SK-N-SH (cell line): ENCODE results near the gene USP48. TPM values are rescaled to one million over a fixed set of nuclear protein-coding genes. Genes with fewer than 3 reads are reported as not detected.
"Not testable (repeated sequence)": the region's sequence is repeated elsewhere in the genome, so short reads cannot be mapped to it uniquely, and the experiment has no call there.

Experiments
- CTCF ChIA-PET: fragments of 300-600, 350-600 bp; formaldehyde crosslinking; extraction: SDS; loops from one replicate; lab custom pipeline; 2021; lab: Yijun Ruan, JAX
- POLR2A ChIA-PET: fragments of 350-600 bp; sonication (Branson Sonifier 250); formaldehyde crosslinking; extraction: SDS; loops from one replicate; lab custom pipeline; 2020; ENCODE audit warnings: antibody characterized with exemption, inconsistent platforms; lab: Yijun Ruan, JAX
- DNase-seq: peaks from one replicate; pipeline ENCODE4 v3.0.0; 2012
- H2AFZ ChIP-seq: fragments of 200-600 bp; sonication (generic); 2 replicates; pipeline ENCODE4 v1.8.1; 2016; ENCODE audit warnings: antibody characterized with exemption, mild to moderate bottlenecking, low read depth
- H3F3A ChIP-seq: fragments of 200-600 bp; sonication (generic); replicated peaks from 2 replicates; pipeline ENCODE3; 2016; ENCODE audit warnings: antibody characterized with exemption, mild to moderate bottlenecking; ENCODE audit not compliant: insufficient read depth
- H3K27ac ChIP-seq, 2 experiments: fragments of 200-500 bp in 1 of 2; fragments of 200-600 bp in 1 of 2; sonication (Bioruptor generic) in 1 of 2; sonication (generic), shearing (Covaris generic) in 1 of 2; 2 replicates each; pipeline versions ENCODE4 v1.5.1 to v1.6.1; 2014 to 2016; ENCODE audit warnings: low read depth in 2 of 2, inconsistent platforms in 1 of 2, low read length in 1 of 2, mild to moderate bottlenecking in 1 of 2, mixed read lengths in 1 of 2
- H3K27me3 ChIP-seq: fragments of 200-600 bp; sonication (generic), shearing (Covaris generic); 2 replicates; pipeline ENCODE4 v1.6.1; 2016; ENCODE audit warnings: mixed run types; ENCODE audit not compliant: insufficient read depth
- H3K36me3 ChIP-seq, 2 experiments: fragments of 200-500 bp in 1 of 2; fragments of 200-600 bp in 1 of 2; sonication (Bioruptor generic) in 1 of 2; sonication (generic) in 1 of 2; replicated peaks in 1 of 2; 2 replicates each; pipeline versions ENCODE3 to v1.5.1; 2014 to 2016; ENCODE audit warnings: low read length in 1 of 2, mild to moderate bottlenecking in 1 of 2; ENCODE audit not compliant: insufficient read depth in 2 of 2, control insufficient read depth in 1 of 2
- H3K4me1 ChIP-seq, 2 experiments: fragments of 200-500 bp in 1 of 2; fragments of 200-600 bp in 1 of 2; sonication (Bioruptor generic) in 1 of 2; sonication (generic), shearing (Covaris generic) in 1 of 2; 2 replicates each; pipeline versions ENCODE4 v1.5.1 to v1.6.1; 2014 to 2016; ENCODE audit warnings: low read depth in 1 of 2, low read length in 1 of 2, mixed run types in 1 of 2; ENCODE audit not compliant: insufficient read depth in 2 of 2, control insufficient read depth in 1 of 2
- H3K4me2 ChIP-seq: fragments of 200-600 bp; sonication (generic), shearing (Covaris generic); 2 replicates; pipeline ENCODE4 v1.6.1; 2017; ENCODE audit warnings: mixed run types
- H3K4me3 ChIP-seq, 2 experiments: fragments of 200-500 bp in 1 of 2; fragments of 200-600 bp in 1 of 2; sonication (Bioruptor generic) in 1 of 2; sonication (generic), shearing (Covaris generic) in 1 of 2; 2 replicates each; pipeline versions ENCODE4 v1.5.1 to v1.8.1; 2014 to 2016; ENCODE audit warnings: low read depth in 2 of 2, inconsistent platforms in 1 of 2, low read length in 1 of 2, mild to moderate bottlenecking in 1 of 2, mixed read lengths in 1 of 2, moderate library complexity in 1 of 2
- H3K79me2 ChIP-seq: fragments of 200-600 bp; sonication (generic); 2 replicates; pipeline ENCODE4 v1.8.1; 2017; ENCODE audit warnings: mild to moderate bottlenecking; ENCODE audit not compliant: insufficient read depth
- H3K9ac ChIP-seq: fragments of 200-600 bp; sonication (generic); 2 replicates; pipeline ENCODE4 v1.6.1; 2017; ENCODE audit warnings: mixed run types
- H3K9me2 ChIP-seq: fragments of 200-600 bp; sonication (generic); 2 replicates; pipeline ENCODE4 v1.6.1; 2017; ENCODE audit warnings: mixed run types
- H3K9me3 ChIP-seq: fragments of 200-600 bp; sonication (generic); 2 replicates; pipeline ENCODE4 v1.6.1; 2017; ENCODE audit warnings: mixed run types, mild to moderate bottlenecking, moderate library complexity
- H4K20me1 ChIP-seq: fragments of 200-600 bp; sonication (generic); 2 replicates; pipeline ENCODE4 v1.6.1; 2017; ENCODE audit warnings: mild to moderate bottlenecking, mixed run types; ENCODE audit not compliant: insufficient read depth
- GATA2 ChIP-seq: sonication (generic); formaldehyde crosslinking; IDR thresholded peaks from 2 replicates; pipeline ENCODE4 v1.5.0; 2020; ENCODE audit warnings: mild to moderate bottlenecking, missing genetic modification reagents
- MEF2A ChIP-seq: IDR thresholded peaks from 2 replicates; pipeline ENCODE4 v1.4.0; 2012; ENCODE audit warnings: low read depth, borderline replicate concordance
- POLR2AphosphoS5 ChIP-seq: IDR thresholded peaks from 2 replicates; pipeline ENCODE4 v1.6.1; 2012; ENCODE audit warnings: low read depth, low read length
- RCOR1 ChIP-seq: fragments of 150-350 bp; IDR thresholded peaks from 2 replicates; pipeline ENCODE4 v1.6.1; 2017; ENCODE audit warnings: antibody characterized with exemption, low read length
- RFX5 ChIP-seq: IDR thresholded peaks from 2 replicates; pipeline ENCODE4 v1.6.1; 2012; ENCODE audit warnings: mild to moderate bottlenecking, improper control_type of control experiment, low read length
- SMC3 ChIP-seq: IDR thresholded peaks from 2 replicates; pipeline ENCODE4 v1.6.1; 2012; ENCODE audit warnings: low read depth, low read length, improper control_type of control experiment
- TAF1 ChIP-seq: IDR thresholded peaks from 2 replicates; pipeline ENCODE4 v1.6.1; 2012; ENCODE audit warnings: low read depth, mild to moderate bottlenecking, low read length, moderate library complexity, borderline replicate concordance
- TEAD4 ChIP-seq: IDR thresholded peaks from 2 replicates; pipeline ENCODE4 v1.4.0; 2012; ENCODE audit warnings: mild to moderate bottlenecking, borderline replicate concordance; ENCODE audit not compliant: insufficient read depth
- YY1 ChIP-seq: IDR thresholded peaks from 2 replicates; pipeline ENCODE4 v1.4.0; 2012; ENCODE audit warnings: low read depth, mild to moderate bottlenecking
- WGBS: methylation state at CpG from one replicate; pipeline ENCODE4 v1.1.6; 2017; ENCODE audit warnings: low lambda C conversion rate; 5-methylcytosine and 5-hydroxymethylcytosine counted together
- polyA plus RNA-seq, 3 experiments: library from polyadenylated mRNA; depleted of rRNA; stranded (reverse); fragments of >200 nt; gene quantifications; 2 replicates each; pipeline ENCODE4 v1.2.3, GENCODE V29; 2012
- TF ChIP-seq, protein P1 (sequence below): fragments of 150-350 bp; IDR thresholded peaks from 2 replicates; pipeline ENCODE4 v1.6.1; 2017; ENCODE audit warnings: antibody characterized with exemption, low read length, low read depth, borderline replicate concordance

Gene USP48
- polyA plus RNA-seq, 1 of the 3 experiments (the other 2 are of a cell fraction), result 13.6 TPM

DNA sequence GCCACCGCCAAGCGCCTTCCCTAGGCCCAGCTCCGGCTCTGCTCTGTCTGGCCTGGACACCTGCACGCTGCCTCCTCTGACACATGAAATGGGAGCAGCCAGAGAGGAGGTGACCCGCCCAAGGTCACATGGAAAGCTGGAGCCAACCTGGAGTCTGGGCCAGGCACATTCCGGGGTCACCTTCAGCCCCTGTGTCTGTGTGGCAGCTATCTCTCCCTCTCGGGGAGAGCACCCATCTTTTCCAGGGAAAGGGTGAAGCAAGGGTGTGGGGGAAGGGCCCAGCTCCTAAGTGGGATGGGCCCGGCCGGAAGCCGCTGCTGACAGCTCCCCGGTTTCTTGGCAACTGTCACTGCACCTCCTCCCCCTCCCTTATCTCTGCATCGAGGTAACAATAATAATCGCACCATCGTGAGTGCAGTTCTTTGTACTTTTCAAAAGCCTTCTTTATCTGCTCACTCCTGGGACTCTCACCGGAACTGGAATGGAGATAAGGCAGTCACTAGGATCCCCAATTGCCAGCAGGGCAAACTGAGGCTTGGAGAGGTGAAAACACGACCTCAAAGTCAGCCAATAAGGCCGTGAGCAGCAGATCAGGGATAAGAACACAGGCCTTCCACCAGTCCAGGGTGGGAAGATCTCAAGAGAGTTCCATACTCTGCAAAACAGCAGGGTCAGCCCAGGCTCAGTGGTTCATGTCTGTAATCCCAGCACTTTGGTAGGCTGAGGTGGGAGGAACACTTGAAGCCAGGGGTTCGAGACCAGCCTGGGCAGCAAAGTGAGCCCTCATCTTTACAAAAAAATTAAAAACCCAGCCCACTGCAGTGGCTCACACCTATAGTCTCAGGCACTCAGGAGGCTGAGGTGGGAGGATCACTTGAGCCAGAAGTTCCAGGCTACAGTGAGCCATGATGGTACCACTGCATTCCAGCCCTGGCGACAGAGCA is 150.7 kb downstream of the USP48 start:
- Histone ChIP-seq H4K20me1 (no peaks in the 10 kb centered on the region), H3K4me1 (peaks cover 0 to 16% of the 10 kb centered on the region in 2 experiments; a peak in 2 of 4 replicates), H3K27me3 (peaks cover 12% of the 10 kb centered on the region; the same call in 1 of the 2 replicates), H3K4me2 (no peak overlapping the region), H2AFZ (no peak overlapping the region), H3K9ac (no peak overlapping the region), H3K4me3 (no peak overlapping the region), H3F3A (no peaks in the 10 kb centered on the region), H3K9me3 (no peaks in the 10 kb centered on the region), H3K36me3 (no peaks in the 10 kb centered on the region), H3K79me2 (no peaks in the 10 kb centered on the region), H3K27ac (no peak overlapping the region), H3K9me2 (no peaks in the 10 kb centered on the region)
- peak; percentile 66 for DNase-seq
- TF ChIP-seq YY1 (no peak), GATA2 (CRISPR knock-in tag) (peak; percentile 76), RCOR1 (peak; percentile 65; the same call in 1 of the 2 replicates), MEF2A (no peak)
- TF ChIP-seq, protein P1, sequence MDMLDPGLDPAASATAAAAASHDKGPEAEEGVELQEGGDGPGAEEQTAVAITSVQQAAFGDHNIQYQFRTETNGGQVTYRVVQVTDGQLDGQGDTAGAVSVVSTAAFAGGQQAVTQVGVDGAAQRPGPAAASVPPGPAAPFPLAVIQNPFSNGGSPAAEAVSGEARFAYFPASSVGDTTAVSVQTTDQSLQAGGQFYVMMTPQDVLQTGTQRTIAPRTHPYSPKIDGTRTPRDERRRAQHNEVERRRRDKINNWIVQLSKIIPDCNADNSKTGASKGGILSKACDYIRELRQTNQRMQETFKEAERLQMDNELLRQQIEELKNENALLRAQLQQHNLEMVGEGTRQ, result no peak
- CTCF ChIA-PET, result interaction anchor here (0.9 to 1.3 kb wide), 4 partner anchors 8 to 264 kb away, joined by 3 to 7 read pairs (median 4); no protein-coding TSS in a partner anchor
- 44% methylated on average over 16 of the region's 19 CpGs for whole genome bisulfite sequencing
- POLR2A ChIA-PET, result no interaction called here

DNA sequence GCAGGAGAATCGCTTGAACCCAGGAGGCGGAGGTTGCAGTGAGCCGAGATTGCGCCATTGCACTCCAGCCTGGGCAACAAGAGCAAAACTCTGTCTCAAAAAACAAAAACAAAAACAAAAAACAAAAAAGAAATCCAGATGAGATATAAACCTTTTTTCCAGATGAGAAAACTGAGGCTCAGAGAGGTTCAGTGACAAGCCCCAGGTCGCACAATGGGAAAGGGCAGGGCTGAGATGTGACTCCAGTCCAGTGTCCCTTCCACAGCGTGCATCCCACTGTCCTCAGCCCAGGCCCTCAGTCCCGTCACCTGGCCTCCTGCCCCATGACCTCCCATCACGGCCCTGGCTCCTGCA is 151.4 kb downstream of the USP48 start:
- POLR2A ChIA-PET, H3K9ac ChIP-seq, H3K79me2 ChIP-seq, H3K4me2 ChIP-seq, H3K36me3 ChIP-seq, H3K9me2 ChIP-seq, H3K27ac ChIP-seq, H4K20me1 ChIP-seq, DNase-seq, H3K4me3 ChIP-seq, H2AFZ ChIP-seq, H3K9me3 ChIP-seq, H3F3A ChIP-seq: not testable (repeated sequence)
- Histone ChIP-seq H3K4me1 (peaks cover 0 to 22% of the 10 kb centered on the region in 2 experiments; a peak in 2 of 4 replicates), H3K27me3 (peaks cover 12% of the 10 kb centered on the region; the same call in 1 of the 2 replicates)
- WGBS, result 92% methylated on average over 8 of the region's 8 CpGs
- CTCF ChIA-PET, result interaction anchor here (0.9 to 1.3 kb wide), 2 partner anchors 28 to 263 kb away, joined by 6 to 7 read pairs; no protein-coding TSS in a partner anchor

DNA sequence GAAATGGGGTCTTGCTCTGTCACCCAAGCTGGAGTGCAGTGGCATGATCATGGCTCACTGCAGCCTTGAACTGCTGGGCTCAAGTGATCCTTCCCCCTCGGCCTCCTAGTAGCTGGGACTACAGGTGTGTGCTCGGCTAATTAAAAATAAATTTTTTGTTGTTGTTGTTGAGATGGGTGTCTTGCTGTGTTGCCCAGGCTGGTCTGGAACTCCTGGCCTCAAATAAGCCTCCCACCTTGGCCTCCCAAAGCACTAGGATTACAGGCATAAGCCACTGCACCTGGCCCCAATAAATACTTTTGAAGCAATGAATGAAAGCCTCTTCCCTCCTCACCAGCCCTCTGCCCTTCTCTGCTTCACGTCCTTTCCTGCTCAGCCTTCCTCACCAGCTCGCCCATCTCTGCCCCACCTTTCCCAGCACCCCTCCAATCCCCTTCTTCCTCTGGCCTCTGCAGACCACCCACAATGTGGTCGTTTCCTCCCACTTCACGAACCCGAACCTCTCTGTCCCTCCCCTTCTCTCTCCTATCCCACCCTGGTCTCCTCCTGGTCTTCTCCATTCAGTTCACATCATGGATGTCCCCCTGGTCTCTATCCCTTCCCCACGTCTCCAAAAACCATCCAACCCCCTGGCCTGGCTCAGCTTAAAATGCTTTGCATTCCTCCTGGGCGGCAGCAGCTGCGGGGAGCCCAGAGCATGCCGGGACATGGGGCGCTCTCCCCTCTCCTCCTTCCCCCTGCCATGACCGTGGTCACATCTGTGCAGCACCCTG is 152.2 kb downstream of the USP48 start:
- H3K4me2 ChIP-seq, result no peak overlapping the region
- no peaks in the 10 kb centered on the region for H3K79me2 ChIP-seq
- H3K27me3 ChIP-seq, result peaks cover 7% of the 10 kb centered on the region; the same call in 1 of the 2 replicates
- H4K20me1 ChIP-seq, result no peaks in the 10 kb centered on the region
- CTCF ChIA-PET, result no interaction called here
- H3K9me3 ChIP-seq, result no peaks in the 10 kb centered on the region
- H3K4me3 ChIP-seq, result no peak overlapping the region
- no peak for DNase-seq
- 73% methylated on average over 13 of the region's 13 CpGs for WGBS
- no peak overlapping the region for H3K27ac ChIP-seq
- no peaks in the 10 kb centered on the region for H3K36me3 ChIP-seq
- POLR2A ChIA-PET, result no interaction called here
- no peak overlapping the region for H3K9ac ChIP-seq
- TF ChIP-seq SMC3, result no peak
- no peak for TF ChIP-seq TAF1
- no peak for TF ChIP-seq MEF2A
- TF ChIP-seq RFX5, result no peak
- TF ChIP-seq RCOR1, result no peak
- TF ChIP-seq, protein P1, result no peak
- no peak for TF ChIP-seq POLR2AphosphoS5
- TF ChIP-seq GATA2 (CRISPR knock-in tag), result no peak
- TF ChIP-seq TEAD4, result no peak
- H2AFZ ChIP-seq, result no peak overlapping the region
- H3K9me2 ChIP-seq, result no peaks in the 10 kb centered on the region
- no peaks in the 10 kb centered on the region for H3F3A ChIP-seq
- peaks cover 0 to 30% of the 10 kb centered on the region in 2 experiments; a peak in 2 of 4 replicates for H3K4me1 ChIP-seq
